ENCODE results near the gene HECW1. TPM values are rescaled to one million over a fixed set of nuclear protein-coding genes. Genes with fewer than 3 reads are reported as not detected.

Gene HECW1
- total RNA-seq, 1 donor from 2014 or later: not detected

DNA sequence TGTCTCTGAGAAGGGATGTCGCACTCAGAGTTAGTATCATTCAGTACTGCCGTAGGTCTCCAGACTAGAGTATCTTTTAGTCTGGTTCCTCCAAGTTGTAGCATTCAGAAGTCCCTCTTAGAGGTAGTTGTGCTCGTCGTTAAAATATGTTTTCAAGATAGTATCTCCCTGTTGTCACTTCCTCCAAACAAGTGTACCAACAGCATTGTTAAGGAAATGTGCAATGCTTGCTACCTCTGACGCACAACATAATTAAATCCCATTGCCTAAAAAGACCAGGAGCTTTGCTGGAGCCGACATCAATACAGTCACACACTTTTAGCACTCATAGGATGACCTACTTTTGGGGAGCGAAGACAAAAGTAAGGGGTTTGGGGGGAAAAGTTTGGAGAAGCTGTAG is 390.5 kb downstream of the HECW1 start:
- no peak overlapping the region for H3K4me3 ChIP-seq (ENCODE audit: low read depth, low read length)
- TF ChIP-seq, protein P1, sequence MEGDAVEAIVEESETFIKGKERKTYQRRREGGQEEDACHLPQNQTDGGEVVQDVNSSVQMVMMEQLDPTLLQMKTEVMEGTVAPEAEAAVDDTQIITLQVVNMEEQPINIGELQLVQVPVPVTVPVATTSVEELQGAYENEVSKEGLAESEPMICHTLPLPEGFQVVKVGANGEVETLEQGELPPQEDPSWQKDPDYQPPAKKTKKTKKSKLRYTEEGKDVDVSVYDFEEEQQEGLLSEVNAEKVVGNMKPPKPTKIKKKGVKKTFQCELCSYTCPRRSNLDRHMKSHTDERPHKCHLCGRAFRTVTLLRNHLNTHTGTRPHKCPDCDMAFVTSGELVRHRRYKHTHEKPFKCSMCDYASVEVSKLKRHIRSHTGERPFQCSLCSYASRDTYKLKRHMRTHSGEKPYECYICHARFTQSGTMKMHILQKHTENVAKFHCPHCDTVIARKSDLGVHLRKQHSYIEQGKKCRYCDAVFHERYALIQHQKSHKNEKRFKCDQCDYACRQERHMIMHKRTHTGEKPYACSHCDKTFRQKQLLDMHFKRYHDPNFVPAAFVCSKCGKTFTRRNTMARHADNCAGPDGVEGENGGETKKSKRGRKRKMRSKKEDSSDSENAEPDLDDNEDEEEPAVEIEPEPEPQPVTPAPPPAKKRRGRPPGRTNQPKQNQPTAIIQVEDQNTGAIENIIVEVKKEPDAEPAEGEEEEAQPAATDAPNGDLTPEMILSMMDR (conservative IDR thresholded peaks at IDR 0.05; ENCODE audit: low read depth, low read length): no peak
- no peak for DNase-seq (ENCODE audit: low read depth)

- no peak for DNase-seq (ENCODE audit: low read depth)
- no peak overlapping the region for H3K4me3 ChIP-seq (ENCODE audit: low read depth, low read length)
- TF ChIP-seq, protein P1 (conservative IDR thresholded peaks at IDR 0.05; ENCODE audit: low read depth, low read length): no peak
Measured at GRCh38 chr7:43505412-43505811, 393.0 kb downstream of the HECW1 start.

DNA sequence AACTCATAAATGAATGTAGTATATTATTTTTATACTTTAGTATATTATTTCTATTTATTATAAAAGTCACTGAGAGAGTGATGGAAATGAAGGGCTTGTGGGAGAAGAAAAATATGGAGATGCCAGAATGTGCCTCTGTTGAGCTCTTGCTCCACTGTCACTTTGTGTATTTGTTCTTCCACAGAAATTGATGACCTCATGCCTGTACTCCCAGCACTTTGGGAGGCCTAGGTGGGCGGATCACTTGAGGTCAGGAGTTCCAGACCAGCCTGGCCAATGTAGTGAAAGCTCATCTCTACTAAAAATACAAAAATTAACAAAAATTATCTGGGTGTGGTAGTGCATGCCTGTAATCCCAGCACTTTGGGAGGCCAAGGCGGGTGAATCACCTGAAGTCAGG is 394.0 kb downstream of the HECW1 start:
- H3K4me3 ChIP-seq (ENCODE audit: low read depth, low read length): no peak overlapping the region
- TF ChIP-seq, protein P1 (conservative IDR thresholded peaks at IDR 0.05; ENCODE audit: low read depth, low read length): no peak
- no peak for DNase-seq (ENCODE audit: low read depth)

DNA sequence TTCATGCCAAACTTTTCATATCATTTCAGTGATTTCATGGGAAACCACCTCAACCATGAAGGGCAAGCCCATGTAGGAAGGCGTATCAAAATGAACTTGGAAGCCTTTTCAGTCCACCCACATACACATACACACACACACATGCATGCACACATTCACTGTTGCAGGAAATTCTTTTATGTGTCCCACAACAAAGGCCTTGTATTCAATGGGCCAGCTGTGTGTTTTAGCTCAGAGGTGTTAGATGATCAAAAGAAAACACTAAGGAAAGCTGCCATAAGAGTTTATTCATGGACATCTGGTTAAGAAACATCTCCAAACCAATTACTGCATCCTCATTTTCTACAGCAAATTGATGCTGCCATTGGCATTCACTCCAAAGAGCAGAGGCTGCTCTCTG is 396.0 kb downstream of the HECW1 start:
- TF ChIP-seq, protein P1 (conservative IDR thresholded peaks at IDR 0.05; ENCODE audit: low read depth, low read length): no peak
- no peak for DNase-seq (ENCODE audit: low read depth)
- no peak overlapping the region for H3K4me3 ChIP-seq (ENCODE audit: low read depth, low read length)

DNA sequence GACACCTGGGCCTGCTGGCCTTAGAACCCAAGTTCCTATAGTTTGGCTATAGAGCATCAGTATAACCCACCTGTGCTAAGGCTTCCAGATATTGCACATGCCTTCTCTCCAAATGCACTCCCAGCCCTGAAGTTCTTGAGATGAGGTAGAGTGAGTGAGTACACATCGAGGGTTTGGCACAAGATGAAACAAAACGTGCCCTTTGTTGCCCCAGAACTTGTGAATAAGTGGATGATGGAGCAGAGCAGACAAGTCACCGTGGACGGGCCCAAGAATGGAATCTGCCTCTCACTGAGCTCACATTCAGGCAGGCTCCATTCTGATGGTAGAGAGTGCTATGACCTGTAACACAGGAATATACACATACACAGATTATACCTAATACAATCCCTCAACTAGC is 397.5 kb downstream of the HECW1 start:
- TF ChIP-seq, protein P1 (conservative IDR thresholded peaks at IDR 0.05; ENCODE audit: low read depth, low read length): no peak
- DNase-seq (ENCODE audit: low read depth): no peak

GRCh38 chr7:43511029-43511428 is 398.6 kb downstream of the HECW1 start:
- TF ChIP-seq, protein P1 (conservative IDR thresholded peaks at IDR 0.05; ENCODE audit: low read depth, low read length): no peak
- no peak for DNase-seq (ENCODE audit: low read depth)
- no peak overlapping the region for H3K4me3 ChIP-seq (ENCODE audit: low read depth, low read length)

More for the DNA sequence above, 397.5 kb downstream of the HECW1 start:
- no peak overlapping the region for H3K4me3 ChIP-seq (ENCODE audit: low read depth, low read length)

DNA sequence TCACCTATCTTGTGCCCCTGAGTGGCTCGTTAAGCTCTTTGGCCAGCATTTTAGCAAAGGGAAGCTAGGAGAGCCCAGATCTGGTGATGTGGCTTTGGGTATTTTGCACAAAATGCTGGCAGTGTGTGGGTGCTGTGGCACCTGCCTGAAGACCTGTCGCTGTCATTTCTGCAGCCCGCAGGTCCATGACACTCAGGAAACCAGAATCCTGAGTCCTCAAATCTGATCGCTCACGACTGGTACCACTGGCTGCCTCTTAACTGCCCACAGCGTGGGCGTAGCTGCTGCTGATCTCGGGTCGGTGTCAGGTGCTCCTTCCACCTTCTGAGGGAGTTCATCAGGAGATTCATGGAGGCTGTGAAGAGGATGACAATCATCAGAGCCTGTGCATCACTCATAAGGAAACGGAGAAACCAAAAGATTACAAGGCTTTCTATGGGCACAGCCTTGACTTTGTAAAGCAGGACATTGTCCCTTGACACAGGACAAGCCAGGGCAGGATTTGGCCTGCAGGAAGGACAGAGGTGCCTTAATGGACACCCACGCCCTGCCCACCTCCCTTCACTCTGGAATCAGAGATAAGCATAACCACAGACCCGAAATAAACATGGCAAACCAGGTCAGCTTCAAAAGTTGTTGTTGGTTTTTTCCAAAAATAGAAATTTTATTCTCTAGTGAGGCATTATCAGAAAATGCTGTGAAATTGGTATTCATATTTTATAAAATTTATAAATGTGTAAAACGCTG is 399.5 kb downstream of the HECW1 start:
- no peak overlapping the region for H3K4me3 ChIP-seq (ENCODE audit: low read depth, low read length)
- TF ChIP-seq, protein P1 (conservative IDR thresholded peaks at IDR 0.05; ENCODE audit: low read depth, low read length): no peak
- no peak for DNase-seq (ENCODE audit: low read depth)

All from epithelial cell of proximal tubule (primary cell).